Measurements from ENCODE around the gene RIMBP2.
"Not testable (repeated sequence)": the region's sequence is repeated elsewhere in the genome, so short reads cannot be mapped to it uniquely, and the experiment has no call there.

Gene RIMBP2

DNA sequence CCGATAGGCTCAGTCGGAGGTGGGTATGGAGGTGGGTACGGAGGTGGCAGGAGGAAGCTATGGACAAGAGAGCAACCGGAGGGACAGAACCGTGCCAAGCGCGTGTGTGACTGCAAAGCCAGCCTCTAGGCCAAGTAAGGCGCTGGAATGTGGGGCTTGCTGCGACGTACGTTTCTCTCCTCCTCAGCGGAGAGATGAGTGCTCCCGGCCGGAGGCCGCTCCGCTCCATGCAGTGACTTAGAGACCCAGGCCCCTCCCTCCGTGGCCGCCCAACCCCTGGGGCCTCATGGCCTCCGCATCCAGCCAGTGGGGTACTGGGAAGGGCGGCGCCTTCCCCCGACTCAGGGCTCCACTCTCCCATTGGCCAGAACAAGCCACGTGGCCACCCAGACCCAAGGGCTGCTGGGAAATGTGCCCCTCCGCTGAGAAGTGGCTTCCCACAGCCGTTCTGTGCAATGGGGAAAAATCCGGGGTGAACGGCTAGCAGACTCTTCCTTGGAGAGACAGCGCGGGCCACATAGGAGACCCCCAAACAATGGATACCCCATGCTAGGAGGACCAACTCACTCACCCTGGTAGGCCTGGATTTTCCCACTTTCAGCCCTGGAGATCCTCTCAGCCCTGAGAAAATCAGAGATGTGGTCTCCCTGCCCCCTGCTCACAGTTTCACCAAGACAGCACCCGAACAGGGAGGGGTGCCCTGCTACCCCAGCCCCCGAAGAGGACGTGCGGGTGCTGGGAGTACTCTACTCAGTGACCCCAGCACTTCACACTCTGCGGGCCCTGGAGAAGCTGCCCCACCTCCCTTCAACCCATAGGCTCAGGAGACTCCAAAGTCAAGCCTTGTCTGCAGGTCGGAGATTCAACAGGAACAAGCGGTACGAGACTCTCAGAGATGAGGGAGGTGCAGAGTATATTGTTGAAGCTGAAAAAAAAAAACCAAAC lies 66.7 kb downstream of the RIMBP2 start:
- H2BK12ac ChIP-seq (ENCODE audit: low read length) = no peak overlapping the region
- peak overlapping the region; percentile 53 for H2BK15ac ChIP-seq (ENCODE audit: low read length)
- no peak overlapping the region for H3K4ac ChIP-seq (ENCODE audit: low read length)
- H3K4me2 ChIP-seq (ENCODE audit: insufficient read depth, low read length, poor library complexity, severe bottlenecking) = no peak overlapping the region
- DNase-seq (ENCODE audit: low spot score) = no peak
- peaks cover 0 to 10% of the 10 kb centered on the region in 2 donors for H3K4me1 ChIP-seq (ENCODE audit: control insufficient read depth in 2 of 2, insufficient read depth in 1 of 2, low read depth in 1 of 2, low read length in 2 of 2)
- H3K23ac ChIP-seq (ENCODE audit: low read depth, low read length, poor library complexity) = peak overlapping the region; percentile 28
- H3K27me3 ChIP-seq (ENCODE audit: control insufficient read depth in 3 of 3, insufficient read depth in 3 of 3, low read depth in 1 of 3, low read length in 3 of 3) = peaks cover 0 to 4% (median 0%) of the 10 kb centered on the region in 3 experiments
- H2AK5ac ChIP-seq (ENCODE audit: low read depth, low read length) = peak overlapping the region; percentile 78
- H3K79me1 ChIP-seq (ENCODE audit: low read depth, low read length) = no peaks in the 10 kb centered on the region
- H3K4me3 ChIP-seq (ENCODE audit: low read length in 2 of 2) = no peak overlapping the region
- H3K27ac ChIP-seq (replicated peaks; ENCODE audit: low read length) = no peak overlapping the region
- no peak overlapping the region for H3K9ac ChIP-seq (ENCODE audit: low read depth, low read length, poor library complexity)
- H3K36me3 ChIP-seq (replicated peaks in 1 of 2; ENCODE audit: control insufficient read depth in 2 of 2, insufficient read depth in 2 of 2, low read length in 2 of 2) = no peaks in the 10 kb centered on the region
- H3K14ac ChIP-seq (ENCODE audit: low read length) = peak overlapping the region; percentile 58
- H4K8ac ChIP-seq (ENCODE audit: low read depth, low read length) = no peak overlapping the region
- WGBS, 2 donors (ENCODE audit: extremely low coverage in 2 of 2, insufficient read length in 2 of 2, insufficient replicate concordance in 1 of 2) = no CpG with 5 or more reads among the region's 37 CpGs
- peaks cover 0 to 2% of the 10 kb centered on the region in 2 donors for H3K9me3 ChIP-seq (replicated peaks in 1 of 2; ENCODE audit: control insufficient read depth in 2 of 2, insufficient read depth in 1 of 2, low read depth in 1 of 2, low read length in 2 of 2)
- H3K18ac ChIP-seq (ENCODE audit: low read length) = peak overlapping the region; percentile 87
- peak overlapping the region; percentile 56 for H2BK5ac ChIP-seq (ENCODE audit: low read length)
- H2AFZ ChIP-seq (ENCODE audit: low read length) = no peak overlapping the region
- no peak overlapping the region for H4K91ac ChIP-seq (ENCODE audit: low read depth, low read length, poor library complexity)
- peak overlapping the region; percentile 93 for H2BK120ac ChIP-seq (ENCODE audit: low read depth, low read length)

DNA sequence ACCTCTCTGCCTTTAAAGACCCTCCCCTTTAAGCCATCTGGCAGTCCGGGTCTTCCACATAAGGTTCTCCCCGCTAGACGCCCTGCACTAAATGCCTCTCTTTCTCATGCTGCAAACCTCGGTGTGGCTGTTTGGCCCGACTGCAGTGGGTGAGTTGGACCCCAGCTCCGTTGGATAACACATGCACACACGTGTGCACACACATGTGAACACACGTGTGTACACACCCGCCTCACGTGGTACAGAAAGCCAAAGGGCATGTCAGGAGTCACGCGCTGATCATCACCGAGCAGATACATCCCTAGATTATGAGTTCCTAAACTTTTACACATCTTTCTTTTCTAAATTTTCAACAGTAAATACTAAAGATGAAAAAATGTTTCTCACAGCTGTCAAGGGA lies 68.3 kb downstream of the RIMBP2 start:
- no peak overlapping the region for H2BK120ac ChIP-seq (ENCODE audit: low read depth, low read length)
- no peak overlapping the region for H3K23ac ChIP-seq (ENCODE audit: low read depth, low read length, poor library complexity)
- no peak overlapping the region for H3K14ac ChIP-seq (ENCODE audit: low read length)
- H2AK5ac ChIP-seq (ENCODE audit: low read depth, low read length) = no peak overlapping the region
- H3K36me3 ChIP-seq (replicated peaks in 1 of 2; ENCODE audit: control insufficient read depth in 2 of 2, insufficient read depth in 2 of 2, low read length in 2 of 2) = no peaks in the 10 kb centered on the region
- H3K4me1 ChIP-seq (ENCODE audit: control insufficient read depth in 2 of 2, insufficient read depth in 1 of 2, low read depth in 1 of 2, low read length in 2 of 2) = peaks cover 0 to 10% of the 10 kb centered on the region in 2 donors
- no peaks in the 10 kb centered on the region for H3K79me1 ChIP-seq (ENCODE audit: low read depth, low read length)
- H3K4me3 ChIP-seq (ENCODE audit: low read length in 2 of 2) = no peak overlapping the region
- peaks cover 0 to 2% of the 10 kb centered on the region in 2 donors for H3K9me3 ChIP-seq (replicated peaks in 1 of 2; ENCODE audit: control insufficient read depth in 2 of 2, insufficient read depth in 1 of 2, low read depth in 1 of 2, low read length in 2 of 2)
- no peak overlapping the region for H4K8ac ChIP-seq (ENCODE audit: low read depth, low read length)
- peaks cover 0 to 4% (median 0%) of the 10 kb centered on the region in 3 experiments for H3K27me3 ChIP-seq (ENCODE audit: control insufficient read depth in 3 of 3, insufficient read depth in 3 of 3, low read depth in 1 of 3, low read length in 3 of 3)
- H2BK12ac ChIP-seq (ENCODE audit: low read length) = peak overlapping the region; percentile 47
- no peak for DNase-seq (ENCODE audit: low spot score)
- no peak overlapping the region for H2BK15ac ChIP-seq (ENCODE audit: low read length)
- no peak overlapping the region for H2AFZ ChIP-seq (ENCODE audit: low read length)
- no peak overlapping the region for H3K4ac ChIP-seq (ENCODE audit: low read length)
- H3K4me2 ChIP-seq (ENCODE audit: insufficient read depth, low read length, poor library complexity, severe bottlenecking) = no peak overlapping the region
- H3K27ac ChIP-seq (replicated peaks; ENCODE audit: low read length) = no peak overlapping the region
- no CpG with 5 or more reads among the region's 13 CpGs for WGBS, 2 donors (ENCODE audit: extremely low coverage in 2 of 2, insufficient read length in 2 of 2, insufficient replicate concordance in 1 of 2)
- no peak overlapping the region for H3K9ac ChIP-seq (ENCODE audit: low read depth, low read length, poor library complexity)
- H3K18ac ChIP-seq (ENCODE audit: low read length) = no peak overlapping the region
- no peak overlapping the region for H2BK5ac ChIP-seq (ENCODE audit: low read length)
- no peak overlapping the region for H4K91ac ChIP-seq (ENCODE audit: low read depth, low read length, poor library complexity)

DNA sequence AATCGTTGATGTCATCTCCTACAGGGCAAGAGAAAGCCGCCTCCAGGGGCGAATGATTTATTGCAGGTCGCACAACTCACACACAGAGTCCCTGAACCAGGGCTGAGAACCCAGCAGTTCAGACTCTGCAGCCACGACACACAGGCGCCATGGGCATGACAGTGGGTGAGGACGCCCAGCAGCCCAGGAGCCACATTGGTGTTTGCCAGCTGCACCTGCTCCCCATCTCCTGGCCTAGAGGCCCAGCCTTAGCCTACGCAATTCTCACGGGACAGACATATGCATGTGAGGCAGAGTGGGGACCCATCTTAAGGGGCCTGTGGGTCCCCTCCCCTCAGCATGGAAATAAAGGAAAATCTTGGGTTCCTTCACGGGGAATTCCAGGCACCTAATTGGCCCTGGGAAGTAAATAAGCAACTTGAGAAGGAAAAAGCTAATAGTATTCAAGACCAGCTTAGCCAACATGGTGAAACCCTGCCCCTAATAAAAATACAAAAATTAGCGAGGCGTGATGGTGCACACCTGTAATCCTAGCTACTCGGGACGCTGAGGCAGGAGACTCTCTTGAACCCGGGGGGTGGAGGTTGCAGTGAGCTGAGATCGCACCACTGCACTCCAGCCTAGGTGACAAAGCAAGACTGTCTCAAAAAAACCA lies 69.3 kb downstream of the RIMBP2 start:
- Histone ChIP-seq H2BK120ac (ENCODE audit: low read depth, low read length) (no peak overlapping the region), H3K23ac (ENCODE audit: low read depth, low read length, poor library complexity) (no peak overlapping the region), H3K79me1 (ENCODE audit: low read depth, low read length) (no peaks in the 10 kb centered on the region), H3K18ac (ENCODE audit: low read length) (peak overlapping the region; percentile 93), H3K9me3 (replicated peaks in 1 of 2; ENCODE audit: control insufficient read depth in 2 of 2, insufficient read depth in 1 of 2, low read depth in 1 of 2, low read length in 2 of 2) (peaks cover 0 to 2% of the 10 kb centered on the region in 2 donors), H2AK5ac (ENCODE audit: low read depth, low read length) (peak overlapping the region; percentile 84), H4K8ac (ENCODE audit: low read depth, low read length) (no peak overlapping the region), H4K91ac (ENCODE audit: low read depth, low read length, poor library complexity) (no peak overlapping the region), H3K4me2 (ENCODE audit: insufficient read depth, low read length, poor library complexity, severe bottlenecking) (no peak overlapping the region), H3K27ac (replicated peaks; ENCODE audit: low read length) (no peak overlapping the region), H2BK5ac (ENCODE audit: low read length) (peak overlapping the region; percentile 47), H3K27me3 (ENCODE audit: control insufficient read depth in 3 of 3, insufficient read depth in 3 of 3, low read depth in 1 of 3, low read length in 3 of 3) (peaks cover 0 to 4% (median 0%) of the 10 kb centered on the region in 3 experiments), H2BK15ac (ENCODE audit: low read length) (no peak overlapping the region), H3K4ac (ENCODE audit: low read length) (no peak overlapping the region), H3K14ac (ENCODE audit: low read length) (no peak overlapping the region), H3K4me3 (ENCODE audit: low read length in 2 of 2) (no peak overlapping the region), H3K9ac (ENCODE audit: low read depth, low read length, poor library complexity) (peak overlapping the region; percentile 78), H3K4me1 (ENCODE audit: control insufficient read depth in 2 of 2, insufficient read depth in 1 of 2, low read depth in 1 of 2, low read length in 2 of 2) (peaks cover 0 to 10% of the 10 kb centered on the region in 2 donors), H2BK12ac (ENCODE audit: low read length) (no peak overlapping the region), H2AFZ (ENCODE audit: low read length) (no peak overlapping the region), H3K36me3 (replicated peaks in 1 of 2; ENCODE audit: control insufficient read depth in 2 of 2, insufficient read depth in 2 of 2, low read length in 2 of 2) (no peaks in the 10 kb centered on the region)
- DNase-seq (ENCODE audit: low spot score) = no peak
- WGBS, 2 donors (ENCODE audit: extremely low coverage in 2 of 2, insufficient read length in 2 of 2, insufficient replicate concordance in 1 of 2) = no CpG with 5 or more reads among the region's 16 CpGs

DNA sequence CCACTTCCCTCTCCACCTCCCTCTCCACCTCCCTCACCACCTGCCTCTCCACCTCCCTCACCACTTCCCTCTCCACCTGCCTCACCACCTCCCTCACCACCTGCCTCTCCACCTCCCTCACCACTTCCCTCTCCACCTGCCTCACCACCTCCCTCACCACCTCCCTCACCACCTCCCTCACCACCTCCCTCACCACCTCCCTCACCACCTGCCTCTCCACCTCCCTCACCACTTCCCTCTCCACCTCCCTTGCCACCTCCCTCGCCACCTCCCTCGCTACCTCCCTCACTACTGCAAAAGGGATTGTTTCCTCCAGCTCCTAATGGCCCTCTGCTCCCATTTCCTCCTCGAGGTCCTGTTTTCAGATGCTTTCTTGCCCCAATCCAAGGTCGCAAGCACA lies 69.9 kb downstream of the RIMBP2 start:
- WGBS, 2 donors (ENCODE audit: extremely low coverage in 2 of 2, insufficient read length in 2 of 2, insufficient replicate concordance in 1 of 2) = no CpG with 5 or more reads among the region's 4 CpGs
- not testable (repeated sequence) for DNase-seq (ENCODE audit: low spot score); H3K4me1 ChIP-seq (ENCODE audit: control insufficient read depth in 2 of 2, insufficient read depth in 1 of 2, low read depth in 1 of 2, low read length in 2 of 2)

More for the DNA sequence above, 69.9 kb downstream of the RIMBP2 start:
- H3K27ac ChIP-seq (replicated peaks; ENCODE audit: low read length); H3K4me3 ChIP-seq (ENCODE audit: low read length in 2 of 2); H3K18ac ChIP-seq (ENCODE audit: low read length); H3K14ac ChIP-seq (ENCODE audit: low read length); H3K9ac ChIP-seq (ENCODE audit: low read depth, low read length, poor library complexity); H2AK5ac ChIP-seq (ENCODE audit: low read depth, low read length); H2BK120ac ChIP-seq (ENCODE audit: low read depth, low read length); H2AFZ ChIP-seq (ENCODE audit: low read length); H3K4ac ChIP-seq (ENCODE audit: low read length); H2BK15ac ChIP-seq (ENCODE audit: low read length); H4K8ac ChIP-seq (ENCODE audit: low read depth, low read length); H3K36me3 ChIP-seq (replicated peaks in 1 of 2; ENCODE audit: control insufficient read depth in 2 of 2, insufficient read depth in 2 of 2, low read length in 2 of 2); H3K27me3 ChIP-seq (ENCODE audit: control insufficient read depth in 3 of 3, insufficient read depth in 3 of 3, low read depth in 1 of 3, low read length in 3 of 3); H3K9me3 ChIP-seq (replicated peaks in 1 of 2; ENCODE audit: control insufficient read depth in 2 of 2, insufficient read depth in 1 of 2, low read depth in 1 of 2, low read length in 2 of 2); H3K79me1 ChIP-seq (ENCODE audit: low read depth, low read length); H3K4me2 ChIP-seq (ENCODE audit: insufficient read depth, low read length, poor library complexity, severe bottlenecking); H3K23ac ChIP-seq (ENCODE audit: low read depth, low read length, poor library complexity); H2BK5ac ChIP-seq (ENCODE audit: low read length); H4K91ac ChIP-seq (ENCODE audit: low read depth, low read length, poor library complexity); H2BK12ac ChIP-seq (ENCODE audit: low read length): not testable (repeated sequence)

All from neuronal stem cell (in vitro differentiated cells).